K562 (cell line): ENCODE data around the gene MOAP1. TPM values are rescaled to one million over a fixed set of nuclear protein-coding genes. Genes with fewer than 3 reads are reported as not detected.

Source experiments
- CCNT2 ChIP-seq: IDR thresholded peaks from 2 replicates; pipeline ENCODE4 v1.6.1; 2011; ENCODE audit warnings: borderline replicate concordance, low read depth, mild to moderate bottlenecking, moderate library complexity, mixed read lengths, low read length; ENCODE audit not compliant: insufficient read length; ENCODE audit errors: extremely low read depth
- CREB1 ChIP-seq, 2 experiments: sonication (generic) in 1 of 2; formaldehyde crosslinking in 1 of 2; IDR thresholded peaks; 2 replicates each; pipeline versions ENCODE4 v1.6.1 to v1.8.0; 2012 to 2022; ENCODE audit warnings: inconsistent platforms in 1 of 2, mild to moderate bottlenecking in 1 of 2, missing genetic modification reagents in 1 of 2, moderate library complexity in 1 of 2
- CTBP1 ChIP-seq: fragments of 450-650 bp; IDR thresholded peaks from 2 replicates; pipeline ENCODE4 v1.6.1; 2016; ENCODE audit warnings: borderline replicate concordance
- NFYB ChIP-seq: IDR thresholded peaks from 2 replicates; pipeline ENCODE4 v1.6.1; 2011; ENCODE audit warnings: mild to moderate bottlenecking, moderate library complexity; ENCODE audit not compliant: insufficient read length; ENCODE audit errors: extremely low read depth
- RBM15 ChIP-seq: fragments of 200-400 bp; formaldehyde crosslinking; IDR thresholded peaks from 2 replicates; pipeline ENCODE4 v1.6.1; 2018; ENCODE audit warnings: mild to moderate bottlenecking, low read length, moderate library complexity; ENCODE audit not compliant: insufficient read depth
- SAP30 ChIP-seq: fragments of 200-600 bp; sonication (generic); IDR thresholded peaks from 2 replicates; pipeline ENCODE4 v1.6.1; 2012; ENCODE audit warnings: borderline replicate concordance, low read depth, mild to moderate bottlenecking, moderate library complexity, low read length, control low read depth, inconsistent platforms; ENCODE audit not compliant: insufficient read depth, poor library complexity, severe bottlenecking
- TAF1 ChIP-seq: IDR thresholded peaks from 2 replicates; pipeline ENCODE4 v1.6.1; 2011; ENCODE audit warnings: mild to moderate bottlenecking, low read length, moderate library complexity; ENCODE audit not compliant: insufficient read depth, control insufficient read depth, severe bottlenecking; ENCODE audit errors: extremely low read depth
- YY1 ChIP-seq, 3 experiments: IDR thresholded peaks; 2 replicates each; pipeline ENCODE4 v1.6.1; 2011; ENCODE audit warnings: low read length in 2 of 3, mild to moderate bottlenecking in 2 of 3, moderate library complexity in 2 of 3, borderline replicate concordance in 1 of 3, control low read depth in 1 of 3, low read depth in 1 of 3; ENCODE audit not compliant: insufficient read depth in 3 of 3, insufficient replicate concordance in 2 of 3, control insufficient read depth in 1 of 3, insufficient read length in 1 of 3; ENCODE audit errors: extremely low read depth in 1 of 3
- ZNF436 ChIP-seq: fragments of 250-450, 450-650 bp; sonication (Bioruptor Pico); formaldehyde crosslinking; IDR thresholded peaks from 2 replicates; pipeline ENCODE4 v1.7.0; 2020; ENCODE audit warnings: mild to moderate bottlenecking
- polyA plus RNA-seq, 8 experiments: library from polyadenylated mRNA; depleted of rRNA in 4 of 8; stranded (reverse) in 5 of 8; unstranded in 3 of 8; fragments of >200 nt; fragmentation: Nextera tagmentation in 2 of 8; fragmentation: Illumina TruSeq in 1 of 8; extraction: Ambion mirVana in 2 of 8; extraction: Trizol in 1 of 8; gene quantifications; 2 replicates each; pipeline versions ENCODE4 v1.2.1 to v1.2.3, GENCODE V29; 2011 to 2014; ENCODE audit warnings: inconsistent platforms in 1 of 8, missing spikeins in 1 of 8
- total RNA-seq, 7 experiments: library from RNA; depleted of rRNA in 6 of 7; stranded (reverse); fragments of >200 nt in 6 of 7; fragmentation: Illumina TruSeq in 2 of 7; extraction: Trizol in 2 of 7; gene quantifications; 2 replicates each; pipeline versions ENCODE4 v1.2.1 to v1.2.3, GENCODE V29; 2011 to 2021; ENCODE audit warnings: low replicate concordance in 1 of 7
- TF ChIP-seq, protein P1 (sequence below): fragments of 250-450 bp; sonication (Bioruptor Pico); IDR thresholded peaks from 2 replicates; pipeline ENCODE4 v1.5.1; 2021; ENCODE audit warnings: mild to moderate bottlenecking
- TF ChIP-seq, protein P2 (sequence below), 2 experiments: fragments of 450-650 bp; formaldehyde crosslinking in 1 of 2; IDR thresholded peaks; 2 replicates each; pipeline versions ENCODE4 v1.4.0 to v1.6.1; 2014 to 2020; ENCODE audit warnings: mild to moderate bottlenecking in 2 of 2, borderline replicate concordance in 1 of 2, low read depth in 1 of 2
- TF ChIP-seq, protein P3 (sequence below): fragments of 450-650 bp; IDR thresholded peaks from 2 replicates; pipeline ENCODE4 v1.6.1; 2016; ENCODE audit warnings: missing biosample characterization, missing genetic modification characterization

Gene MOAP1
- total and polyA plus RNA-seq, 9 of the 15 experiments (the other 6 are each of a cell fraction or from before 2014, with no cell fraction given): 1.5 to 14.4 (median 6.0) TPM

DNA sequence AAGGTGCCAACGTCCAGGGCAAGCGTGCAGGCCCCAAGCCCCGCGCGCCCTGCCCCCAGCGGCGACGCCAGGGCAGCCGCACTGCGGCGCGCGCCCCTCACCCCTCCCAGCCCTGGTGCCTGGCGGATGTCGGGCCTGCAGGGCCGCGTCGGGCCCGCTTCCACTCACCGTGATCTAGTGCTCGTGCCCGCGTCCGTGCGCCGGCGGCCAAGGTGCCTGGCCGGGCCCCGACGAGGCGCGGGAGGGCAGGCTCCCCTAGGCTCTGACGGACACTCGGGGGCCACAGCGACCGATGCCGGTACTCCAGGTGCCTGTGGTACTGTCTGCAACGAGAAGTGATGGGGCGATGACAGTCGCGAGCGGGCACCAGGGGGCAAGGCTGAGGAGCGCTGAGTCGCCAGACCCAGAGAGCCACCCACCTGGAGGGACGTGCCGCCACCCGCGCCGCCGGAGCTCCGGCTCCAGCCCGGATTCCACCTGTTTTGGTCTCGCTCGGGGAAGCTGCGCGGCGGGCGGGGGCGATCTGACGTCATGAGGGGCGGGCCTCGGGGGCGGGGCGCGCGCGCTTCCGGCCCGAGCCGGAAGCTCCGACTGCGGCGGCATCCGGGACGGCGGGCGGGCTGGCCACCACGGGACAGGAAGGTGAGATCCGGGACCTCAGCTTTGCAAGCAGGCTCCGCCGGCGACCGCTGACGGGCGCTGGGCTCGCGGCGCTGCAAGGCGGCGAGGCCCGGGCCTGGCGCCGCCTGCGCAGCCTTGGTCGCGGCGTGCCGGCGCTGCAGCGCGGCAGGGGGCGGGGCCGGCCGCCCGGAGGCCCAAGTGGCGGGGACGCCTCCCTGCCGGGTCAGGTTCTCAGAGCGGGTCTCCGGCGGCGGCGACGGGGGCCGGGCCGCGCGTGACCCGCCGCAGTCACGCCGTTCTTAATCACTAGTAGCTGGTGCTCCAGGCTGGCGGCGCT is at the start of gene MOAP1, which contains the start of gene LYSET (continued):
- TF ChIP-seq, protein P1, sequence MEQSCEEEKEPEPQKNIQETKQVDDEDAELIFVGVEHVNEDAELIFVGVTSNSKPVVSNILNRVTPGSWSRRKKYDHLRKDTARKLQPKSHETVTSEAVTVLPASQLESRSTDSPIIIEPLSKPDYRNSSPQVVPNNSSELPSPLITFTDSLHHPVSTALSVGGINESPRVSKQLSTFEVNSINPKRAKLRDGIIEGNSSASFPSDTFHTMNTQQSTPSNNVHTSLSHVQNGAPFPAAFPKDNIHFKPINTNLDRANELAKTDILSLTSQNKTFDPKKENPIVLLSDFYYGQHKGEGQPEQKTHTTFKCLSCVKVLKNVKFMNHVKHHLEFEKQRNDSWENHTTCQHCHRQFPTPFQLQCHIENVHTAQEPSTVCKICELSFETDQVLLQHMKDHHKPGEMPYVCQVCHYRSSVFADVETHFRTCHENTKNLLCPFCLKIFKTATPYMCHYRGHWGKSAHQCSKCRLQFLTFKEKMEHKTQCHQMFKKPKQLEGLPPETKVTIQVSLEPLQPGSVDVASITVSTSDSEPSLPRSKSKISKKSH: no peak
- TF ChIP-seq SAP30 (peak; percentile 58), CCNT2 (peak; percentile 76), NFYB (no peak), YY1 (IDR thresholded peaks at IDR 0.05; ENCODE audit: borderline replicate concordance in 1 of 3, control insufficient read depth in 1 of 3, extremely low read depth in 1 of 3, insufficient read depth in 3 of 3, insufficient read length in 1 of 3, insufficient replicate concordance in 2 of 3, low read depth in 1 of 3, low read length in 2 of 3) (peak in 1 of 3 experiments; percentile 8), CREB1 (IDR thresholded peaks at IDR 0.05) (peak; percentile 38; the same call in 1 of the 2 replicates), CREB1 (CRISPR knock-in tag; IDR thresholded peaks at IDR 0.05) (peak; percentile 17; the same call in 1 of the 2 replicates), RBM15 (no peak), CTBP1 (peak; percentile 60; the same call in 1 of the 2 replicates), ZNF436 (CRISPR knock-in tag) (no peak), TAF1 (peak; percentile 34)
- TF ChIP-seq, protein P2, sequence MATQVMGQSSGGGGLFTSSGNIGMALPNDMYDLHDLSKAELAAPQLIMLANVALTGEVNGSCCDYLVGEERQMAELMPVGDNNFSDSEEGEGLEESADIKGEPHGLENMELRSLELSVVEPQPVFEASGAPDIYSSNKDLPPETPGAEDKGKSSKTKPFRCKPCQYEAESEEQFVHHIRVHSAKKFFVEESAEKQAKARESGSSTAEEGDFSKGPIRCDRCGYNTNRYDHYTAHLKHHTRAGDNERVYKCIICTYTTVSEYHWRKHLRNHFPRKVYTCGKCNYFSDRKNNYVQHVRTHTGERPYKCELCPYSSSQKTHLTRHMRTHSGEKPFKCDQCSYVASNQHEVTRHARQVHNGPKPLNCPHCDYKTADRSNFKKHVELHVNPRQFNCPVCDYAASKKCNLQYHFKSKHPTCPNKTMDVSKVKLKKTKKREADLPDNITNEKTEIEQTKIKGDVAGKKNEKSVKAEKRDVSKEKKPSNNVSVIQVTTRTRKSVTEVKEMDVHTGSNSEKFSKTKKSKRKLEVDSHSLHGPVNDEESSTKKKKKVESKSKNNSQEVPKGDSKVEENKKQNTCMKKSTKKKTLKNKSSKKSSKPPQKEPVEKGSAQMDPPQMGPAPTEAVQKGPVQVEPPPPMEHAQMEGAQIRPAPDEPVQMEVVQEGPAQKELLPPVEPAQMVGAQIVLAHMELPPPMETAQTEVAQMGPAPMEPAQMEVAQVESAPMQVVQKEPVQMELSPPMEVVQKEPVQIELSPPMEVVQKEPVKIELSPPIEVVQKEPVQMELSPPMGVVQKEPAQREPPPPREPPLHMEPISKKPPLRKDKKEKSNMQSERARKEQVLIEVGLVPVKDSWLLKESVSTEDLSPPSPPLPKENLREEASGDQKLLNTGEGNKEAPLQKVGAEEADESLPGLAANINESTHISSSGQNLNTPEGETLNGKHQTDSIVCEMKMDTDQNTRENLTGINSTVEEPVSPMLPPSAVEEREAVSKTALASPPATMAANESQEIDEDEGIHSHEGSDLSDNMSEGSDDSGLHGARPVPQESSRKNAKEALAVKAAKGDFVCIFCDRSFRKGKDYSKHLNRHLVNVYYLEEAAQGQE (IDR thresholded peaks at IDR 0.05; ENCODE audit: borderline replicate concordance): peak; percentile 43; the same call in 1 of the 2 replicates
- TF ChIP-seq, protein P2 (CRISPR knock-in tag; IDR thresholded peaks at IDR 0.05; ENCODE audit: low read depth): no peak
- TF ChIP-seq, protein P3, sequence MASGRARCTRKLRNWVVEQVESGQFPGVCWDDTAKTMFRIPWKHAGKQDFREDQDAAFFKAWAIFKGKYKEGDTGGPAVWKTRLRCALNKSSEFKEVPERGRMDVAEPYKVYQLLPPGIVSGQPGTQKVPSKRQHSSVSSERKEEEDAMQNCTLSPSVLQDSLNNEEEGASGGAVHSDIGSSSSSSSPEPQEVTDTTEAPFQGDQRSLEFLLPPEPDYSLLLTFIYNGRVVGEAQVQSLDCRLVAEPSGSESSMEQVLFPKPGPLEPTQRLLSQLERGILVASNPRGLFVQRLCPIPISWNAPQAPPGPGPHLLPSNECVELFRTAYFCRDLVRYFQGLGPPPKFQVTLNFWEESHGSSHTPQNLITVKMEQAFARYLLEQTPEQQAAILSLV: no peak
